Measurements from ENCODE around the gene LRRC58. TPM values are rescaled to one million over a fixed set of nuclear protein-coding genes. Genes with fewer than 3 reads are reported as not detected.

LRRC58 gene
- total and polyA plus RNA-seq, 2 of the 13 experiments (the other 11 are each of a cell fraction or from before 2014, with no cell fraction given) = 9.7 to 17.3 TPM

DNA sequence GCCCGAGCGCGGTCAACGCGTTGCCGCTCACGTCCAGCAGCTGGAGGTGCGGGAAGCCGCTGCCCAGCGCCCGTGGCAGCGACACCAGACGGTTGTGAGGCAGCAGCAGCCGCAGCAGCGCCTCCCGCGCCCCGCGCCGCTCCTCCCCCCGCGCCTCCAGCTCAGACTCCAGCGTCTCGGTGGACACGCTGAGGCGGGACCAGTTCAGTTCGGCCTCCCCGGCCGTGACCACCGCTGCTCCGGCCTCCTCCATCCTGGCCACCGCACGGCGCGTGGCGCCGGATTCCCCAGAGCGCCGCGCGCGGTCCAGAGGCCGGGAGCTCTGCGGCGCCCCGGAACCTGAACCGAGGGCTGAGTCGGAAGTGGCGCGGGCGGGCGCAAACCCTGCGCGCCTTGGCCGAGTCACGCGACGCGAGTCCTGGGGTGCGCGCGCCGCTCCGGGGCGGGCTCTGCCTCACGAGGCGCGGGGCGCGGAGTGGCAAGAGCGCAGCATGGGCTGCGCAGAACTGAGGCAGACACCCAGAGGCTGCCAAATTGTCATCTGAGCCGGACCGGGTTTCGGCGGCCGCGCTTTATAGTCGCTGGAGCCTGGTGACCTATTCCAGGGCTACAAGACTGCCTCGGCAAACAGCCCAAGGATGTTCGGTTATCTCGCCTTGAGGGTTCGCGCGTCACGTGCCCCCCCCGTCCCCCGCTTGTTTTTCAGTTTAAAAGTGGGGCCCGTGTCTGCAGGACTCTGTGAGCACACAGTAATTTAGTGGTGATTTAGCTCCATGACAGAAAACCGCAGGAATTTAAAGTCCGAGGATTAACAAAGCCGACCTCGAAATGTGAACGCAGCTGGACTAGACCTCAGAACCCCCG lies at the start of gene LRRC58 (continued):
- TF ChIP-seq, protein P1, sequence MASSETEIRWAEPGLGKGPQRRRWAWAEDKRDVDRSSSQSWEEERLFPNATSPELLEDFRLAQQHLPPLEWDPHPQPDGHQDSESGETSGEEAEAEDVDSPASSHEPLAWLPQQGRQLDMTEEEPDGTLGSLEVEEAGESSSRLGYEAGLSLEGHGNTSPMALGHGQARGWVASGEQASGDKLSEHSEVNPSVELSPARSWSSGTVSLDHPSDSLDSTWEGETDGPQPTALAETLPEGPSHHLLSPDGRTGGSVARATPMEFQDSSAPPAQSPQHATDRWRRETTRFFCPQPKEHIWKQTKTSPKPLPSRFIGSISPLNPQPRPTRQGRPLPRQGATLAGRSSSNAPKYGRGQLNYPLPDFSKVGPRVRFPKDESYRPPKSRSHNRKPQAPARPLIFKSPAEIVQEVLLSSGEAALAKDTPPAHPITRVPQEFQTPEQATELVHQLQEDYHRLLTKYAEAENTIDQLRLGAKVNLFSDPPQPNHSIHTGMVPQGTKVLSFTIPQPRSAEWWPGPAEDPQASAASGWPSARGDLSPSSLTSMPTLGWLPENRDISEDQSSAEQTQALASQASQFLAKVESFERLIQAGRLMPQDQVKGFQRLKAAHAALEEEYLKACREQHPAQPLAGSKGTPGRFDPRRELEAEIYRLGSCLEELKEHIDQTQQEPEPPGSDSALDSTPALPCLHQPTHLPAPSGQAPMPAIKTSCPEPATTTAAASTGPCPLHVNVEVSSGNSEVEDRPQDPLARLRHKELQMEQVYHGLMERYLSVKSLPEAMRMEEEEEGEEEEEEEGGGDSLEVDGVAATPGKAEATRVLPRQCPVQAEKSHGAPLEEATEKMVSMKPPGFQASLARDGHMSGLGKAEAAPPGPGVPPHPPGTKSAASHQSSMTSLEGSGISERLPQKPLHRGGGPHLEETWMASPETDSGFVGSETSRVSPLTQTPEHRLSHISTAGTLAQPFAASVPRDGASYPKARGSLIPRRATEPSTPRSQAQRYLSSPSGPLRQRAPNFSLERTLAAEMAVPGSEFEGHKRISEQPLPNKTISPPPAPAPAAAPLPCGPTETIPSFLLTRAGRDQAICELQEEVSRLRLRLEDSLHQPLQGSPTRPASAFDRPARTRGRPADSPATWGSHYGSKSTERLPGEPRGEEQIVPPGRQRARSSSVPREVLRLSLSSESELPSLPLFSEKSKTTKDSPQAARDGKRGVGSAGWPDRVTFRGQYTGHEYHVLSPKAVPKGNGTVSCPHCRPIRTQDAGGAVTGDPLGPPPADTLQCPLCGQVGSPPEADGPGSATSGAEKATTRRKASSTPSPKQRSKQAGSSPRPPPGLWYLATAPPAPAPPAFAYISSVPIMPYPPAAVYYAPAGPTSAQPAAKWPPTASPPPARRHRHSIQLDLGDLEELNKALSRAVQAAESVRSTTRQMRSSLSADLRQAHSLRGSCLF (CRISPR knock-in tag; IDR thresholded peaks at IDR 0.05; ENCODE audit: borderline replicate concordance) = peak; percentile 80; the same call in 1 of the 2 replicates
- no peak for TF ChIP-seq MATR3 (CRISPR knock-in tag; IDR thresholded peaks at IDR 0.05)
- TF ChIP-seq, protein P2, sequence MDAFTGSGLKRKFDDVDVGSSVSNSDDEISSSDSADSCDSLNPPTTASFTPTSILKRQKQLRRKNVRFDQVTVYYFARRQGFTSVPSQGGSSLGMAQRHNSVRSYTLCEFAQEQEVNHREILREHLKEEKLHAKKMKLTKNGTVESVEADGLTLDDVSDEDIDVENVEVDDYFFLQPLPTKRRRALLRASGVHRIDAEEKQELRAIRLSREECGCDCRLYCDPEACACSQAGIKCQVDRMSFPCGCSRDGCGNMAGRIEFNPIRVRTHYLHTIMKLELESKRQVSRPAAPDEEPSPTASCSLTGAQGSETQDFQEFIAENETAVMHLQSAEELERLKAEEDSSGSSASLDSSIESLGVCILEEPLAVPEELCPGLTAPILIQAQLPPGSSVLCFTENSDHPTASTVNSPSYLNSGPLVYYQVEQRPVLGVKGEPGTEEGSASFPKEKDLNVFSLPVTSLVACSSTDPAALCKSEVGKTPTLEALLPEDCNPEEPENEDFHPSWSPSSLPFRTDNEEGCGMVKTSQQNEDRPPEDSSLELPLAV (CRISPR knock-in tag; conservative IDR thresholded peaks at IDR 0.05; ENCODE audit: low read depth) = peak; percentile 54; the same call in 1 of the 2 replicates
- TF ChIP-seq, protein P3, sequence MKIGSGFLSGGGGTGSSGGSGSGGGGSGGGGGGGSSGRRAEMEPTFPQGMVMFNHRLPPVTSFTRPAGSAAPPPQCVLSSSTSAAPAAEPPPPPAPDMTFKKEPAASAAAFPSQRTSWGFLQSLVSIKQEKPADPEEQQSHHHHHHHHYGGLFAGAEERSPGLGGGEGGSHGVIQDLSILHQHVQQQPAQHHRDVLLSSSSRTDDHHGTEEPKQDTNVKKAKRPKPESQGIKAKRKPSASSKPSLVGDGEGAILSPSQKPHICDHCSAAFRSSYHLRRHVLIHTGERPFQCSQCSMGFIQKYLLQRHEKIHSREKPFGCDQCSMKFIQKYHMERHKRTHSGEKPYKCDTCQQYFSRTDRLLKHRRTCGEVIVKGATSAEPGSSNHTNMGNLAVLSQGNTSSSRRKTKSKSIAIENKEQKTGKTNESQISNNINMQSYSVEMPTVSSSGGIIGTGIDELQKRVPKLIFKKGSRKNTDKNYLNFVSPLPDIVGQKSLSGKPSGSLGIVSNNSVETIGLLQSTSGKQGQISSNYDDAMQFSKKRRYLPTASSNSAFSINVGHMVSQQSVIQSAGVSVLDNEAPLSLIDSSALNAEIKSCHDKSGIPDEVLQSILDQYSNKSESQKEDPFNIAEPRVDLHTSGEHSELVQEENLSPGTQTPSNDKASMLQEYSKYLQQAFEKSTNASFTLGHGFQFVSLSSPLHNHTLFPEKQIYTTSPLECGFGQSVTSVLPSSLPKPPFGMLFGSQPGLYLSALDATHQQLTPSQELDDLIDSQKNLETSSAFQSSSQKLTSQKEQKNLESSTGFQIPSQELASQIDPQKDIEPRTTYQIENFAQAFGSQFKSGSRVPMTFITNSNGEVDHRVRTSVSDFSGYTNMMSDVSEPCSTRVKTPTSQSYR (CRISPR knock-in tag; IDR thresholded peaks at IDR 0.05; ENCODE audit: borderline replicate concordance) = peak; percentile 57; the same call in 1 of the 2 replicates
- TF ChIP-seq ZSCAN31 (CRISPR knock-in tag; IDR thresholded peaks at IDR 0.05; ENCODE audit: low read depth) = peak; percentile 87
- TF ChIP-seq, protein P4, sequence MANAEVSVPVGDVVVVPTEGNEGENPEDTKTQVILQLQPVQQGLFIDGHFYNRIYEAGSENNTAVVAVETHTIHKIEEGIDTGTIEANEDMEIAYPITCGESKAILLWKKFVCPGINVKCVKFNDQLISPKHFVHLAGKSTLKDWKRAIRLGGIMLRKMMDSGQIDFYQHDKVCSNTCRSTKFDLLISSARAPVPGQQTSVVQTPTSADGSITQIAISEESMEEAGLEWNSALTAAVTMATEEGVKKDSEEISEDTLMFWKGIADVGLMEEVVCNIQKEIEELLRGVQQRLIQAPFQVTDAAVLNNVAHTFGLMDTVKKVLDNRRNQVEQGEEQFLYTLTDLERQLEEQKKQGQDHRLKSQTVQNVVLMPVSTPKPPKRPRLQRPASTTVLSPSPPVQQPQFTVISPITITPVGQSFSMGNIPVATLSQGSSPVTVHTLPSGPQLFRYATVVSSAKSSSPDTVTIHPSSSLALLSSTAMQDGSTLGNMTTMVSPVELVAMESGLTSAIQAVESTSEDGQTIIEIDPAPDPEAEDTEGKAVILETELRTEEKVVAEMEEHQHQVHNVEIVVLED (CRISPR knock-in tag; IDR thresholded peaks at IDR 0.05; ENCODE audit: borderline replicate concordance) = peak; percentile 77
- TF ChIP-seq, protein P5, sequence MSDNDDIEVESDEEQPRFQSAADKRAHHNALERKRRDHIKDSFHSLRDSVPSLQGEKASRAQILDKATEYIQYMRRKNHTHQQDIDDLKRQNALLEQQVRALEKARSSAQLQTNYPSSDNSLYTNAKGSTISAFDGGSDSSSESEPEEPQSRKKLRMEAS (IDR thresholded peaks at IDR 0.05) = peak; percentile 94
- TF ChIP-seq ZNF773 (CRISPR knock-in tag; IDR thresholded peaks at IDR 0.05; ENCODE audit: borderline replicate concordance) = peak; percentile 82; the same call in 1 of the 2 replicates
- peak; percentile 60; the same call in 1 of the 2 replicates for TF ChIP-seq ZNF431 (CRISPR knock-in tag; IDR thresholded peaks at IDR 0.05; ENCODE audit: borderline replicate concordance, low read depth)
- no peak for TF ChIP-seq RFX5 (IDR thresholded peaks at IDR 0.05; ENCODE audit: low read depth, low read length)
- TF ChIP-seq MBD4 (IDR thresholded peaks at IDR 0.05; ENCODE audit: borderline replicate concordance, low read length) = no peak
- no peak; the same call in 1 of the 2 replicates for TF ChIP-seq NR2F2 (IDR thresholded peaks at IDR 0.05; ENCODE audit: borderline replicate concordance, low read depth)
- peak; percentile 89; the same call in 1 of the 2 replicates for TF ChIP-seq KDM5B (CRISPR knock-in tag; IDR thresholded peaks at IDR 0.05; ENCODE audit: borderline replicate concordance)
- TF ChIP-seq ZNF543 (CRISPR knock-in tag; IDR thresholded peaks at IDR 0.05) = peak; percentile 83; the same call in 1 of the 2 replicates
- peak; percentile 95 for TF ChIP-seq ZNF766 (CRISPR knock-in tag; IDR thresholded peaks at IDR 0.05; ENCODE audit: borderline replicate concordance)
- TF ChIP-seq ZNF547 (CRISPR knock-in tag; IDR thresholded peaks at IDR 0.05) = peak; percentile 85

All from HepG2 (cell line).